NCI-H524 treated with DMSO at 0.1 percent for 48 hours (cell line): ENCODE measurements around the gene FBXO44.

ENCODE experiments used
- DNase-seq: peaks from one replicate; lab custom pipeline; 2025; lab: John Stamatoyannopoulos, UW

Gene FBXO44

GRCh38 chr1:11708554-11709350, 54.1 kb downstream of the FBXO44 start:
- no peak for DNase-seq

- DNase-seq: no peak
Measured at GRCh38 chr1:11711490-11711889, 56.8 kb downstream of the FBXO44 start.

- DNase-seq: no peak
Measured at GRCh38 chr1:11712285-11712684, 57.6 kb downstream of the FBXO44 start.
